Measurements from ENCODE around the gene CTRB1. TPM values are rescaled to one million over a fixed set of nuclear protein-coding genes. Genes with fewer than 3 reads are reported as not detected.
A peak's percentile ranks its signal among the peaks of the same experiment; 100 is the strongest.

Gene CTRB1
- total and polyA plus RNA-seq, 2 of the 8 experiments (the other 6 are each of a cell fraction or from before 2014, with no cell fraction given), result not detected

DNA sequence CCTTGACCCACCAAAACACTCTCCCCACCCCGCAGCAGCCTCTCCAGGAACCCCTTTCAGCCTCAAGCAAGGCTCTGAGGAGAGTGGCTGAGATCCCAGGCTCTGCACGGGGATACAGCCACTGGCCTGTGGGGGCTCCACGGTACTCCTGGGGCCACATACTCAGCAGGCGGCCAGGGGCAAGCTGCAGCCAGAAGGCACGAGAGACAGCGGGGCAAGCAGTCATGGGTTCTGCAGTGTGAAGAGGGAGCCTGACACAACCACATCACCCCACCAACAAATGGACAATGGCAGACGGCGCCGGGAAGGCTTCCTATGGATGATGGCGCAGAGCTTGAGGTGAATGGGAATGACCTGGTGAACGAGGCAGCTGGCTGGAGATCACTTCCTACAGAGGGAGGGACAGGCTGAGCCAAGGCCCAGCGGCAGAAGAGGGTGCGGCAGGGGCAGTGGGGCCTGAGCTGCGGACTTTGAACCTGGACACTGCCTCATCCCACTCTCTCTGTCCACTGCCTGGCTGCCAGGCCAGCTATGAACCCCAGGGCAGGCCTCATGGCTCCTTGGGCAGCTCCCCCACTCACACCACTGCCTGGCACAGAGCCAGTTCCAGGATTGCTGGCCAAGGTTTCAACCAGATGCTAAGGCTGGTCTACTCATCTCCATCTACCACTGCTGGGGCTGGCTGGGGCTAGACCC, 43.5 kb downstream of the CTRB1 start:
- Histone ChIP-seq H3K18ac (ENCODE audit: extremely low read depth, low read length) (no peak overlapping the region; the same call in 1 of the 2 replicates), H3K4ac (replicated peaks; ENCODE audit: insufficient read length, low read depth, low read length) (no peak overlapping the region), H4K91ac (replicated peaks; ENCODE audit: insufficient read length, low read length) (no peak overlapping the region), H2AK5ac (ENCODE audit: low read depth, low read length) (peak overlapping the region; percentile 40; the same call in 1 of the 2 replicates), H3K56ac (replicated peaks; ENCODE audit: insufficient read length, low read depth, low read length) (no peak overlapping the region), H2AFZ (ENCODE audit: low read length) (no peak overlapping the region), H3K27ac (ENCODE audit: low read depth, low read length) (no peak overlapping the region), H4K8ac (ENCODE audit: extremely low read depth, insufficient read depth, low read length) (no peak overlapping the region), H3K14ac (ENCODE audit: insufficient read length) (no peak overlapping the region), H4K20me1 (replicated peaks in 1 of 2; ENCODE audit: control insufficient read depth in 1 of 2, insufficient read depth in 2 of 2, low read length in 2 of 2) (peaks cover 15 to 38% of the 10 kb centered on the region in 2 experiments), H2BK5ac (ENCODE audit: low read depth, low read length) (peak overlapping the region; percentile 78), H3K4me1 (replicated peaks in 1 of 4; ENCODE audit: control insufficient read depth in 3 of 4, insufficient read depth in 4 of 4, low read length in 3 of 4) (peaks cover 0 to 39% (median 28%) of the 10 kb centered on the region in 4 experiments; a peak in 6 of 7 replicates), H3K79me1 (ENCODE audit: low read depth, low read length) (peaks cover 33% of the 10 kb centered on the region), H2BK12ac (ENCODE audit: low read depth, low read length) (peak overlapping the region; percentile 80; the same call in 1 of the 2 replicates), H2BK20ac (ENCODE audit: low read length) (no peak overlapping the region), H3K79me2 (ENCODE audit: control insufficient read depth in 1 of 2, insufficient read depth in 2 of 2, low read length in 2 of 2) (peaks cover 0 to 80% of the 10 kb centered on the region in 2 experiments; a peak in 2 of 4 replicates), H3K36me3 (ENCODE audit: control insufficient read depth in 2 of 4, insufficient read depth in 4 of 4, low read length in 3 of 4) (no peaks in the 10 kb centered on the region), H3K27me3 (replicated peaks in 1 of 4; ENCODE audit: control insufficient read depth in 3 of 4, extremely low read depth in 1 of 4, insufficient read depth in 3 of 4, low read length in 3 of 4) (no peaks in the 10 kb centered on the region), H3K23ac (ENCODE audit: insufficient read length) (no peak overlapping the region), H3K23me2 (ENCODE audit: low read depth, low read length) (peaks cover 11% of the 10 kb centered on the region; the same call in 1 of the 2 replicates), H3K4me3 (ENCODE audit: extremely low read depth in 1 of 4, insufficient read depth in 2 of 4, low read depth in 3 of 4, low read length in 4 of 4) (no peak overlapping the region), H3K4me2 (ENCODE audit: insufficient read depth in 1 of 2, low read depth in 2 of 2, low read length in 2 of 2) (no peak overlapping the region; a peak in 1 of 4 replicates), H4K5ac (ENCODE audit: insufficient read length, low read depth, low read length) (no peak overlapping the region), H2BK15ac (ENCODE audit: low read length) (peak overlapping the region; percentile 29; the same call in 1 of the 2 replicates), H2BK120ac (replicated peaks; ENCODE audit: low read depth, low read length) (no peak overlapping the region), H3K9me3 (ENCODE audit: insufficient read depth in 2 of 2, low read depth in 1 of 2, low read length in 1 of 2) (no peaks in the 10 kb centered on the region), H3K9ac (replicated peaks in 1 of 4; ENCODE audit: extremely low read depth in 1 of 4, low read depth in 3 of 4, low read length in 3 of 4) (0 out of 7 replicates have a peak overlapping the region, but pooled peaks of 1 of the 4 experiments have one; percentile 14)
- ChIA-PET CTCF (ENCODE audit: partially characterized antibody) (interaction anchor here (0.8 to 1.8 kb wide), 5 partner anchors 14 to 63 kb away, joined by 3 to 13 read pairs (median 4); no protein-coding TSS in a partner anchor), POLR2A (ENCODE audit: partially characterized antibody) (interaction anchor here (1.1 to 9.2 kb wide), 4 partner anchors 9 to 35 kb away, joined by 3 to 158 read pairs (median 9); partner anchors contain the start of gene BCAR1)
- peak in 1 of 3 experiments; percentile 5; a peak in 1 of 4 replicates for TF ChIP-seq CTCF (IDR thresholded peaks at IDR 0.05; ENCODE audit: control extremely low read depth in 1 of 3, insufficient read depth in 1 of 3, low read depth in 1 of 3, low read length in 3 of 3)
- no peak for TF ChIP-seq ATF2 (IDR thresholded peaks at IDR 0.05; ENCODE audit: low read length)
- DNase-seq (ENCODE audit: low read depth in 1 of 2, low spot score in 2 of 2), result no peak
- FAIRE-seq, result no peak
- WGBS, 2 experiments (ENCODE audit: extremely low coverage in 1 of 2, insufficient coverage in 1 of 2, insufficient read length in 1 of 2, insufficient replicate concordance in 2 of 2, low coverage in 1 of 2, low lambda C conversion rate in 2 of 2, missing lambda C conversion rate in 1 of 2), result 92% methylated on average over 14 of the region's 14 CpGs; no CpG with 5 or more reads in 1 of the 2 experiments
